Measurements from ENCODE around the gene CELF3.

- TF ChIP-seq CTCF (IDR thresholded peaks at IDR 0.05) (no peak), POLR2A (IDR thresholded peaks at IDR 0.05) (no peak)
Observed at GRCh38 chr1:151737479-151737878, 20.9 kb upstream of the CELF3 start.

Data from thyroid gland (tissue), 4 donors.